ENCODE data around the gene PHC2. TPM values are rescaled to one million over a fixed set of nuclear protein-coding genes. Genes with fewer than 3 reads are reported as not detected.
A peak's percentile ranks its signal among the peaks of the same experiment; 100 is the strongest.

Gene PHC2
- total RNA-seq, 6 experiments from 2014 or later = 49.3 to 86.5 (median 66.8) TPM

GRCh38 chr1:33326785-33327184 is 104.1 kb downstream of the PHC2 start:
- TF ChIP-seq POLR2A (IDR thresholded peaks at IDR 0.05) = no peak
- TF ChIP-seq CTCF (IDR thresholded peaks at IDR 0.05) = no peak
- intact Hi-C loops (cut with DNase I) = no loop called here
- DNase-seq (no peak), ATAC-seq (peak in 3 of 4 donors; percentile 3 to 41 (median 12))
- no peak overlapping the region for H3K4me3 ChIP-seq
- peaks cover 48 to 92% (median 74%) of the 10 kb centered on the region in 4 donors for H3K36me3 ChIP-seq
- peaks cover 0 to 26% (median 3%) of the 10 kb centered on the region in 4 donors for H3K4me1 ChIP-seq
- WGBS (ENCODE audit: insufficient coverage, low coverage, low lambda C conversion rate, missing lambda C conversion rate) = 54% methylated on average over 5 of the region's 9 CpGs
- H3K27me3 ChIP-seq = no peaks in the 10 kb centered on the region
- H3K9me3 ChIP-seq = no peaks in the 10 kb centered on the region
- H3K27ac ChIP-seq = peak overlapping the region in 1 of 3 donors; percentile 27

GRCh38 chr1:33324677-33325575 is 106.0 kb downstream of the PHC2 start:
- H3K4me3 ChIP-seq = no peak overlapping the region
- ATAC-seq (no peak), DNase-seq (no peak)
- peaks cover 38 to 73% (median 56%) of the 10 kb centered on the region in 4 donors for H3K36me3 ChIP-seq
- H3K4me1 ChIP-seq = peaks cover 0 to 26% (median 3%) of the 10 kb centered on the region in 4 donors
- 88% methylated on average over 8 of the region's 22 CpGs for WGBS (ENCODE audit: insufficient coverage, low coverage, low lambda C conversion rate, missing lambda C conversion rate)
- H3K27ac ChIP-seq = no peak overlapping the region
- no peaks in the 10 kb centered on the region for H3K27me3 ChIP-seq
- intact Hi-C loops (cut with DNase I) = no loop called here
- H3K9me3 ChIP-seq = no peaks in the 10 kb centered on the region
- TF ChIP-seq CTCF (IDR thresholded peaks at IDR 0.05) (no peak), POLR2A (IDR thresholded peaks at IDR 0.05) (no peak)

DNA sequence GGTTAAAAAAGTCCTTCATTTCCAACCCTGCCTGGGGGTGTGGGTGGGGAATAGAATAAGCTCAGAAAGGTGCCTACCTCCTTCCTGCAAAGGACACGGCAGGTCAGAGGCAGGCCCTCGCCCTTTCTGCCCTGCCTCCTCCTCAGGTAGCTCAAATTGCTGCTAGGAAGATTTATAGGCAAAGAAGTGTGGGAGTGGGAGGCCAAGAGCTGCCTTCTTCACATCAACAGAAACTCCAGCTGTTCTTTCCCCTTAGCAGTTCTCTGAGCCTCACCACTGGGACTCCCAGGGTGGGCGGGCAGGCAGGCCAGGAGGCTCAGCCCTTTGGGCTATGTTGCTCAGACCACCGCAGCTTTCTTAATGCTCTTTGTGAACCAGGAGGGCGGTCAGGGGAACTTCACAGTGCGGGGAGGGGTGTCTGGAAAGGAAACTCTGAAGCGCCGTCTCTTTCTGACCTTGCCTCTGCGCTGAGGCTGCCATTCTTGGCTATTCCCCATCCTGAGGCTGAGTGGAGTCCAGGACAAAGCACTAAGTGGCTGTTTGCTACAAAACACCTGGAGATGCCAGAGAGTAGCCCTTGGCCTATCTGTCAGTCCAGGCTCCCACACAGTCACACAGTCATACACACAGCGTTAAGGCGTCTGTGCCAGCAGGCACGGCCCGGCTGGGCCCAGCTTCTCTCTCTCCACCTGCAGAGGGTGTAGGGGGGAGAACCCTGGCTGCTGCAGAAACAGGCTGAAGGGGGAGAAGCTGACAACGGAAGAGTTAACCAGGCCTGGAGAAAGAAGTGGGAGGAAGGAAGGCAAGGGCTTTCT is 107.0 kb downstream of the PHC2 start:
- Histone ChIP-seq H3K4me1 (peaks cover 0 to 25% (median 3%) of the 10 kb centered on the region in 4 donors), H3K9me3 (no peaks in the 10 kb centered on the region), H3K27me3 (no peaks in the 10 kb centered on the region), H3K4me3 (no peak overlapping the region), H3K27ac (no peak overlapping the region), H3K36me3 (peaks cover 33 to 63% (median 49%) of the 10 kb centered on the region in 4 donors)
- TF ChIP-seq CTCF (IDR thresholded peaks at IDR 0.05) (no peak), POLR2A (IDR thresholded peaks at IDR 0.05) (no peak)
- DNase-seq (no peak), ATAC-seq (no peak)
- WGBS (ENCODE audit: insufficient coverage, low coverage, low lambda C conversion rate, missing lambda C conversion rate) = 54% methylated on average over 4 of the region's 14 CpGs
- intact Hi-C loops (cut with DNase I) = no loop called here

DNA sequence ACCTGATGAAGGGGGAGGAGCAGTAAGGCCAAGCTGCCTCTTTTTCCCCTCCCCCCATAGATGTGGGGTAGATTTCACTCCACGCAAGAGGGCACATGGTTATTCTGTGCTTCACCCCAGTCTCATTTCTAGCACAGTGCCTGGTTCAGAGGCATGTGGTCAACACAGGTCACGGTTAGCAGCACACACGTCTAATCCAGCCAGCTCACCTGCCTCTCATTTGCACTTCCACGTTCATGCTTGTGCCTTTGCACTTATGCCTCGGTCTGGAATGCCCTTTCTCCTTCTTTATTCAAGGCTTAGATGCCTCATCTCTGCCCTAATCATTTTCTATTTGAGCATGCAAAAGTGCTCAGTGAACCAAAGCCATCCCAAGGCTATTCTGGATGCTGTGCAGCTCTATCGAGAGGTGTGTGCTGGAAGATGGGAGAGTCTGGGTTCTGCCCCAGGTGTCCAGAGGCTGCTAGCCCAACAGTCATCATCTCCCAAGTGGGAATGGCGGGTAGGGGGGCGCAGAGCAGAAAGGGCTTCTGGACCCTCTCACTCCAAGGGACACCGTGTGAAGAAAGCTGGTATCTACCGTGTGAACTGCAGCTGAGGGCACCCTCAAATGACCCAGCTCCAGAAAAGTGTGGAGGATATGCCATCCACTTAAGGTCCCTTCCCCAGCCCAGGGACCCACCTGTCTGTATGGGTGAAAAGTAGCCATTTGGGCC is 107.9 kb downstream of the PHC2 start:
- ATAC-seq = no peak
- 72% methylated on average over 4 of the region's 10 CpGs for WGBS (ENCODE audit: insufficient coverage, low coverage, low lambda C conversion rate, missing lambda C conversion rate)

More for the DNA sequence above, 107.9 kb downstream of the PHC2 start:
- H3K4me3 ChIP-seq = no peak overlapping the region
- H3K36me3 ChIP-seq = peaks cover 27 to 54% (median 43%) of the 10 kb centered on the region in 4 donors
- no peak for DNase-seq
- H3K4me1 ChIP-seq = peaks cover 0 to 17% (median 0%) of the 10 kb centered on the region in 4 donors
- H3K27ac ChIP-seq = no peak overlapping the region
- TF ChIP-seq CTCF (IDR thresholded peaks at IDR 0.05) = no peak
- TF ChIP-seq POLR2A (IDR thresholded peaks at IDR 0.05) = no peak
- H3K27me3 ChIP-seq = no peaks in the 10 kb centered on the region
- intact Hi-C loops (cut with DNase I) = no loop called here
- H3K9me3 ChIP-seq = no peaks in the 10 kb centered on the region
